ENCODE data around the gene LRRC56. TPM values are rescaled to one million over a fixed set of nuclear protein-coding genes. Genes with fewer than 3 reads are reported as not detected.

LRRC56 gene
- total and polyA plus RNA-seq, 2 experiments from 2014 or later = 0.73 to 0.87 TPM

GRCh38 chr11:559020-559620 is 21.8 kb downstream of the LRRC56 start:
- Histone ChIP-seq H3K27me3 (ENCODE audit: insufficient read depth) (peaks cover 28% of the 10 kb centered on the region), H3K4me2 (no peak overlapping the region), H3K4me3 (no peak overlapping the region), H3K9me2 (ENCODE audit: insufficient read depth) (no peaks in the 10 kb centered on the region), H3K36me3 (ENCODE audit: insufficient read depth) (no peaks in the 10 kb centered on the region), H3K27ac (ENCODE audit: low read depth) (no peak overlapping the region), H3K4me1 (ENCODE audit: insufficient read depth) (peaks cover 10% of the 10 kb centered on the region), H3F3A (replicated peaks; ENCODE audit: low read depth) (peaks cover 10% of the 10 kb centered on the region; the same call in 1 of the 2 replicates), H2AFZ (no peak overlapping the region), H4K20me1 (replicated peaks; ENCODE audit: insufficient read depth) (peaks cover 12% of the 10 kb centered on the region), H3K79me2 (replicated peaks; ENCODE audit: insufficient read depth) (0 out of 2 replicates have a peak, but pooled peaks cover 7% of the 10 kb centered on the region)
- peaks cover 2% of the 10 kb centered on the region; the same call in 1 of the 3 replicates for H3K9me3 Mint-ChIP-seq
- DNase-seq (ENCODE audit: low spot score) (peak; percentile 51), ATAC-seq (no peak)
- H3K36me3 Mint-ChIP-seq (ENCODE audit: low read depth) = no peaks in the 10 kb centered on the region; the same call in 2 of the 3 replicates
- no peak overlapping the region for H3K27ac Mint-ChIP-seq
- H3K4me3 Mint-ChIP-seq = 0 out of 3 replicates have a peak overlapping the region, but pooled peaks have one; percentile 23
- TF ChIP-seq EZH2 (IDR thresholded peaks at IDR 0.05; ENCODE audit: low read depth, unreplicated experiment) = no peak
- TF ChIP-seq CTCF (conservative IDR thresholded peaks at IDR 0.05; ENCODE audit: low read depth in 2 of 2) = peak; percentile 16 to 30; a peak in 1 of 4 replicates
- H3K4me1 Mint-ChIP-seq = peaks cover 11% of the 10 kb centered on the region
- peaks cover 32% of the 10 kb centered on the region for H3K27me3 Mint-ChIP-seq (ENCODE audit: insufficient read depth, low read depth, poor library complexity)

- ATAC-seq (peak; percentile 5), DNase-seq (ENCODE audit: low spot score) (peak; percentile 73)
- peaks cover 5% of the 10 kb centered on the region; the same call in 1 of the 2 replicates for H3F3A ChIP-seq (replicated peaks; ENCODE audit: low read depth)
- H3K27ac Mint-ChIP-seq = peak overlapping the region; percentile 59; the same call in 1 of the 2 replicates
- H3K36me3 Mint-ChIP-seq (ENCODE audit: low read depth) = no peaks in the 10 kb centered on the region; the same call in 2 of the 3 replicates
- peaks cover 32% of the 10 kb centered on the region for H3K27me3 Mint-ChIP-seq (ENCODE audit: insufficient read depth, low read depth, poor library complexity)
- 0 out of 2 replicates have a peak, but pooled peaks cover 7% of the 10 kb centered on the region for H3K79me2 ChIP-seq (replicated peaks; ENCODE audit: insufficient read depth)
- H3K9me3 Mint-ChIP-seq = peaks cover 2% of the 10 kb centered on the region; the same call in 1 of the 3 replicates
- peaks cover 10% of the 10 kb centered on the region for H3K4me1 ChIP-seq (ENCODE audit: insufficient read depth)
- no peak for TF ChIP-seq ZNF114 (CRISPR knock-in tag; IDR thresholded peaks at IDR 0.05)
- no peak for TF ChIP-seq CREB1 (CRISPR knock-in tag; IDR thresholded peaks at IDR 0.05; ENCODE audit: low read depth)
- TF ChIP-seq CTCF (conservative IDR thresholded peaks at IDR 0.05; ENCODE audit: low read depth in 2 of 2) = no peak
- no peak for TF ChIP-seq ETS1 (IDR thresholded peaks at IDR 0.05)
- TF ChIP-seq ZNF331 (CRISPR knock-in tag; IDR thresholded peaks at IDR 0.05; ENCODE audit: low read depth) = no peak
- no peak for TF ChIP-seq POLR2AphosphoS5 (IDR thresholded peaks at IDR 0.05; ENCODE audit: low read depth)
- no peak for TF ChIP-seq EZH2phosphoT487 (IDR thresholded peaks at IDR 0.05; ENCODE audit: unreplicated experiment)
- no peak for TF ChIP-seq REST (IDR thresholded peaks at IDR 0.05; ENCODE audit: unreplicated experiment)
- TF ChIP-seq STAT1 (IDR thresholded peaks at IDR 0.05; ENCODE audit: unreplicated experiment) = no peak
- H3K27me3 ChIP-seq (ENCODE audit: insufficient read depth) = peaks cover 28% of the 10 kb centered on the region
- H3K9me2 ChIP-seq (ENCODE audit: insufficient read depth) = no peaks in the 10 kb centered on the region
- H3K4me3 ChIP-seq = peak overlapping the region; percentile 64
- peaks cover 12% of the 10 kb centered on the region for H4K20me1 ChIP-seq (replicated peaks; ENCODE audit: insufficient read depth)
- H2AFZ ChIP-seq = no peak overlapping the region; the same call in 1 of the 2 replicates
- H3K27ac ChIP-seq (ENCODE audit: low read depth) = no peak overlapping the region
- H3K4me2 ChIP-seq = peak overlapping the region; percentile 91
- H3K4me1 Mint-ChIP-seq = peaks cover 11% of the 10 kb centered on the region
- no peaks in the 10 kb centered on the region for H3K36me3 ChIP-seq (ENCODE audit: insufficient read depth)
- peak overlapping the region; percentile 86 for H3K4me3 Mint-ChIP-seq
These were observed 22.5 kb downstream of the LRRC56 start for GRCh38 chr11:559712-560304.

All from GM23338 (cell line).